SH-SY5Y (cell line): ENCODE data around the gene CDH4.

Experiments used
- GATA2 ChIP-seq: IDR thresholded peaks from 2 replicates; pipeline ENCODE4 v1.6.1; 2011; ENCODE audit warnings: mild to moderate bottlenecking, low read depth, low read length
- GATA3 ChIP-seq: IDR thresholded peaks from 2 replicates; pipeline ENCODE4 v1.6.1; 2011; ENCODE audit warnings: low read depth, mild to moderate bottlenecking, low read length, moderate library complexity

Gene CDH4

DNA sequence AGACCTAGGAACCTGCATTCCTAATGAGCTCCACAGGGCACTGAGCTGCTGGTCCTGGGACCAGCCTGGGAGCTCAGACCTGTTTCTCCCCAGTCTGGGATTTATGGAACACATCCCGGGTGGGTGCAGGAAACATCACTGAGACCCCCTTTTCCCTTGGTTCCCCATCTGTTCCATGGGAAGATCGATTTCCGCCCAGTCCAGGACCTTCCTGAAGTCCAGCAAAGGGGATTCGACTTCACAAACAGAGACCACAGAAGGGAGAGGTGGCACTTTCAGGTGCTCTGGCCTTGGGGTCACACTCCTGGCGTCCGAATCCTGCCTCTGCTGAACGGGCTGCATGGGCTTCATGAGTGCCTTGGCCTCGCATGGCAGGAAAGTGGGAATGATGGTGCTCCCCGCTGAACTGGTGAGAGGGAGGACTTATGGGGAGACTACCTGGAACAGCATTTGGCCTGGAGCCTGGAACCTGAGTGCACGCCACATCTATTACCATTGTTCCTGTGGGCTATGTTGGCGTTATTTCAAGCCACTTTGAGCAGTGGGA lies 517.3 kb downstream of the CDH4 start:
- no peak for TF ChIP-seq GATA3
- no peak for TF ChIP-seq GATA2

DNA sequence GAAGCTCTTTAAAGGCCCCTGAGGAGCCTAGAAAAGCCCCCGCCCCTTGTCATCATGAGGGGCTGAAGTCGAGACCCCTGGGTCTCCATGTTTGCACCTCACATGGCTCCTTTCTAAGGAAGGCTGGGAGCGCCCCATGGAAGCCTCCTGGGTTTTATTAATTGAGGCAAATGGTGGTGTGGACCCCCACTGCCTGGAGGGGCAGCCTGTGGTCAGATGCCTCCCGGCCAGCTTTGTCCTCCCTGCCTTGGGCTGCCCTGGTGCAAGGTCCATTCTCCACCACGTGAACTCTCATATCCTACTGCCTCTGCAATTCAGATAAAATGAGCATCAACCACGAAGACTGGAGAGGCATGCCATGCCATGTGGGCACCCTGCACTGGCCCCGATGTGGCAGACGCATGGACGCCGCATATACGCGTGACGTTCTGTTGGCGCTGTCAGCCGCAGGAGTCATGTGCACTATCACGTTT lies 518.1 kb downstream of the CDH4 start:
- TF ChIP-seq GATA2: no peak

- TF ChIP-seq GATA3 (no peak), GATA2 (no peak)
Observed at GRCh38 chr20:61771805-61772350, 519.8 kb downstream of the CDH4 start.

DNA sequence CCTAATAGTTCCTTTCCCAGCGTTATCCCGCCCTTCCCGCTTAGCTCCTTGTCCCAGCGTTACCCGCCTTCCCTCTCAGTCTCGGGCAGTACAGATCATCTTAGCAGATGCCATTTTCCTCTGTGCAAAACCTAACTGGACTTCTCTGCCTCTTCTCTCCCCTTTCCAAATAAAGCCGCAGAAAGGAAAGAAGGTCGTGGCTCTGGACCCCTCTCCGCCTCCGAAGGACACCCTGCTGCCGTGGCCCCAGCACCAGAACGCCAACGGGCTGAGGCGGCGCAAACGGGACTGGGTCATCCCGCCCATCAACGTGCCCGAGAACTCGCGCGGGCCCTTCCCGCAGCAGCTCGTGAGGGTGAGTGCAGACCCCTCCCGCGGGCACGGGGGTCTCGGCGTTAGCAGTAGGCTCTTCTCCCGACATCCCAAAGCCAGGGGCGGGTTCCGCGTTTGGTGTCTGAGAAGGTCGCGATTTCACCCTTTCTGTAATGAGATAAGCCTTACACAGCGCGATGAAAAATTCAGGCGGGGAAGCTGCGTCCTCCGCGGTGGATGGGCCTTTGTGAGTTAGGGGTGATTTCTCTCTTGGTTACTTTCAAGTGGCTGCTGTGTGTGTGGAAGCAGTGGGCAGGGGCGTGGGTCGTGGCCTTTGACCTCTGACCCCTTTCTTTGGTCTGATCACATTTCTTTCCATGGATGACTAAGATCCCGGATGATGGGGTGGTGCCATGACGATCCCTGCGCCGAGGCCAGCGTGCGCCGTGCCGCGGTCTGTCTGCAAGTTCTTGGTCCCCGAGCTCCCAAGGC lies 521.0 kb downstream of the CDH4 start:
- no peak for TF ChIP-seq GATA3
- no peak for TF ChIP-seq GATA2

DNA sequence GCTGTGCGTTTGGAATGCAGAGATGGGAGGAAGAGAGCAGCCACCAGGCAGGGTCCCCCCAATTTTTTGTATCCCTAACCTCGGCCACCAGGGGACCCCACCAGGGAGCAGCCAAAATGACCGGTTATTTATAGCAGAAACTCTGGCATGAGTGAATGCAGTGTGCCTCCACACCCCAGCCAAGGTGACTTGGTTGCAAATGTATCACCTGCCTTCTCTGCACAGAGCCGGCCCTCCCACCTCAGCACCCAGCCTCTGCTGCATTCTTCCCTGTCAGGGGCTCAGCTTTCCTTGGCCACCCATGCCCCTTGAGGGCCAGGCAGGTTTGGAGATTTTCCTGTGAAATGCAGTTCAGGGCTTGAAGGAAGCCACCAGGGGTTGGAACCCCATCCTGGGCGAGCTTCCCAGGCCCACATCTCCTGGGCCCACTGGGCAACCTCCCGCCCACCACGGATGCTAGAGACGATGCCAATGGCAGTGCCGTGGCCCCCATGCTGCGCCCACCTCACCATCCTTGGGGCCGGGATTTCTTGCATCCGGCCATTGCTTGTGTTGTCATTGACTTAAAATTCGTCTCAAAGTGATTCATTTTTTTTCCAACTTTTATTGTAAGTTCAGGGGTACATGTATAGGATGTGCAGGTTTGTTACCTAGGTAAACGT lies 522.0 kb downstream of the CDH4 start:
- no peak for TF ChIP-seq GATA2
- no peak for TF ChIP-seq GATA3

DNA sequence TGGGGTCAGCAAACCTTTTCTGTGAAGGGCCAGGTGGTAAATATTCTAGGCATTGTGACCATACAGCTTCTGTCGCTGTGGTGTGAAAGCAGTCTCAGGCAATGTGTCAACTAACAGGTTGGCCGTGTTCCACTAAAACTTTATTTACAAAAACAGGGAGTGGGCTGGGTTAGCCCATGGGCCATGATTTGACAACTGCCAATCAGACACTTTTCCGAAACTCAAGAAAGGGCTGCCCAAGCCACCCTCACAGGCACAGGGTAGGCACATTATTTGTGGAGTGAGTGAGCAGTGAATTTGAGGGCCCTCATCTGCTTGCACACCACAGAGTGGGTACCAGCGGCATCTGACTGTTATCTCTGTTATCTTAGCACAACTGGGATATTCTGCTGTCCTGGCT lies 523.4 kb downstream of the CDH4 start:
- TF ChIP-seq GATA2 (no peak), GATA3 (no peak)

GRCh38 chr20:61776491-61777075 lies 524.5 kb downstream of the CDH4 start:
- no peak for TF ChIP-seq GATA3
- no peak for TF ChIP-seq GATA2

GRCh38 chr20:61777773-61778494 lies 525.9 kb downstream of the CDH4 start:
- TF ChIP-seq GATA2 (no peak), GATA3 (no peak)

GRCh38 chr20:61778495-61778863 lies 526.4 kb downstream of the CDH4 start:
- TF ChIP-seq GATA2: no peak
- no peak for TF ChIP-seq GATA3

DNA sequence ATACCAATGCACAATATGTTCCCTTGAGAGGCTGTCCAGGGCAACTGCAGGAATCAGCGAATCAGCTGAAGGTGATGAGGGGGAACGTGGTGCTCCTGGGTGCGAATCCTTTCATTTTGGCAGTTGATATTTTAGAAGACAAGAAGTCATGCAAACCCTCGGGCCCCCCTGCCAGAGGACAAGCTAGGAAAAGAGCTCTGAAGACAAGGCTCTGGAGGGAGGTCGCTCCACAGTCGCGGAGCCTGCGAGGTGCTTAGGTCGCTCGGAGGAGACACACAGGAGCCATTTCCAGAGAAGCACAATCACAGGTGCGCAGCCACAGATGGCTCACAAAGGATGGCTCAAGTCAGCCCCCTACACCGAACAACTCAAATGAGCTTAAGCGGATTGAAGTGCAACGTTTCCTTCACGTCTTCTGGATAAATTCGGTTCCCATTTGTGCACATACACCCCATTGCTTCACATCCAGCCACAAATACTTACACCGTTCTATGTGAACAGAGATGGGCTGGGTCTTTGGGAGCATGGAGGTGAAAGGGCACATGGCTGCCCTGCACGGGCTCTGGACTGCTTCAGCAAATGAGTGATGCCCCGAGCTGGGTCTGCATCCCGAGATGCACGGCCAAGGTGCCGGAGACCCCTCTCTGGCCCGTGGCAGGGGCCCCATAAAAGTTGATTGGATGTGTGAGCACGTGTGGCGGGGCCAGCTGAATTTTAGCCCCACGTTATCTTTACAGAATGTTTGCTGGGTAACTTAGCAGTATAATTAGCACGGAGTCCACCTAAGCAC lies 527.3 kb downstream of the CDH4 start:
- TF ChIP-seq GATA3: no peak
- no peak for TF ChIP-seq GATA2

DNA sequence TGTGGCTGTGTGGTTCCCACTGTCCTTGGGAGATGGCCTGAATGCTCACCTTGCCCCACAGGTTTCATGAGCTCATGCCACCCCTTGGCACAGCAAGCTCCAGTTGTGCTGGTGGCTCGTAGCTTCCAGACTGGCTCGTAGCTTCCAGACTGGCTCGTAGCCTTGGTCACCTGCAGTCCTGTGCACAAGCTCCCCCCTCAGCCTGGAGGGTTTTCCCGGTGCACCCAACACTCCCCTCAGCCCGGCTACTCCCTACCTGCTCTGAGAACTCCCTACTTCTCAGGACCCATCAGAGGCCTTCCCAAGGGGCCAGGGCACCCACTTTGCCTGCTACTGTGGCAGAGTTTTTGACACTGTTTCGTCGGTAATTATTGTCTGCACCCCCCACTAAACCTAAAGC lies 528.0 kb downstream of the CDH4 start:
- TF ChIP-seq GATA2 (no peak), GATA3 (no peak)

- TF ChIP-seq GATA3 (no peak), GATA2 (no peak)
Observed at GRCh38 chr20:61784801-61785566, 532.9 kb downstream of the CDH4 start.

- TF ChIP-seq GATA2: no peak
- TF ChIP-seq GATA3: no peak
Observed at GRCh38 chr20:61785567-61785816, 533.4 kb downstream of the CDH4 start.
